ENCODE results near the gene ARHGAP26. TPM values are rescaled to one million over a fixed set of nuclear protein-coding genes. Genes with fewer than 3 reads are reported as not detected.

ARHGAP26 gene
- total RNA-seq, 1 donor from 2014 or later = 14.1 TPM

- no peak for TF ChIP-seq CTCF (IDR thresholded peaks at IDR 0.05)
- H3K9me3 Mint-ChIP-seq (ENCODE audit: unreplicated experiment) = no peaks in the 10 kb centered on the region
- no peaks in the 10 kb centered on the region for H3K27me3 Mint-ChIP-seq (ENCODE audit: unreplicated experiment)
- H3K4me3 Mint-ChIP-seq (ENCODE audit: unreplicated experiment) = no peak overlapping the region
- no peaks in the 10 kb centered on the region for H3K36me3 Mint-ChIP-seq (ENCODE audit: unreplicated experiment)
- peaks cover 6% of the 10 kb centered on the region for H3K4me1 Mint-ChIP-seq (ENCODE audit: unreplicated experiment)
- H3K27ac Mint-ChIP-seq (ENCODE audit: unreplicated experiment) = no peak overlapping the region
- no peak for DNase-seq (ENCODE audit: extremely low spot score, unreplicated experiment)
These were observed 90.8 kb downstream of the ARHGAP26 start for GRCh38 chr5:142861011-142861410.

- no peak overlapping the region for H3K27ac Mint-ChIP-seq (ENCODE audit: unreplicated experiment)
- no peaks in the 10 kb centered on the region for H3K9me3 Mint-ChIP-seq (ENCODE audit: unreplicated experiment)
- H3K27me3 Mint-ChIP-seq (ENCODE audit: unreplicated experiment) = no peaks in the 10 kb centered on the region
- peaks cover 15% of the 10 kb centered on the region for H3K4me1 Mint-ChIP-seq (ENCODE audit: unreplicated experiment)
- H3K4me3 Mint-ChIP-seq (ENCODE audit: unreplicated experiment) = no peak overlapping the region
- no peaks in the 10 kb centered on the region for H3K36me3 Mint-ChIP-seq (ENCODE audit: unreplicated experiment)
- no peak for TF ChIP-seq CTCF (IDR thresholded peaks at IDR 0.05)
- no peak for DNase-seq (ENCODE audit: extremely low spot score, unreplicated experiment)
These were observed 92.4 kb downstream of the ARHGAP26 start for GRCh38 chr5:142862594-142862993.

- H3K27me3 Mint-ChIP-seq (ENCODE audit: unreplicated experiment) = no peaks in the 10 kb centered on the region
- no peak overlapping the region for H3K4me3 Mint-ChIP-seq (ENCODE audit: unreplicated experiment)
- no peak for TF ChIP-seq CTCF (IDR thresholded peaks at IDR 0.05)
- H3K9me3 Mint-ChIP-seq (ENCODE audit: unreplicated experiment) = no peaks in the 10 kb centered on the region
- no peak overlapping the region for H3K27ac Mint-ChIP-seq (ENCODE audit: unreplicated experiment)
- H3K36me3 Mint-ChIP-seq (ENCODE audit: unreplicated experiment) = no peaks in the 10 kb centered on the region
- no peak for DNase-seq (ENCODE audit: extremely low spot score, unreplicated experiment)
- peaks cover 25% of the 10 kb centered on the region for H3K4me1 Mint-ChIP-seq (ENCODE audit: unreplicated experiment)
These were observed 93.7 kb downstream of the ARHGAP26 start for GRCh38 chr5:142863856-142864255.

GRCh38 chr5:142864290-142865260 is 94.4 kb downstream of the ARHGAP26 start:
- H3K9me3 Mint-ChIP-seq (ENCODE audit: unreplicated experiment) = no peaks in the 10 kb centered on the region
- TF ChIP-seq CTCF (IDR thresholded peaks at IDR 0.05) = no peak
- H3K4me1 Mint-ChIP-seq (ENCODE audit: unreplicated experiment) = peaks cover 29% of the 10 kb centered on the region
- no peak overlapping the region for H3K27ac Mint-ChIP-seq (ENCODE audit: unreplicated experiment)
- H3K4me3 Mint-ChIP-seq (ENCODE audit: unreplicated experiment) = no peak overlapping the region
- H3K27me3 Mint-ChIP-seq (ENCODE audit: unreplicated experiment) = no peaks in the 10 kb centered on the region
- no peaks in the 10 kb centered on the region for H3K36me3 Mint-ChIP-seq (ENCODE audit: unreplicated experiment)
- DNase-seq (ENCODE audit: extremely low spot score, unreplicated experiment) = no peak

GRCh38 chr5:142865631-142866030 is 95.5 kb downstream of the ARHGAP26 start:
- H3K36me3 Mint-ChIP-seq (ENCODE audit: unreplicated experiment) = no peaks in the 10 kb centered on the region
- TF ChIP-seq CTCF (IDR thresholded peaks at IDR 0.05) = no peak
- no peak overlapping the region for H3K4me3 Mint-ChIP-seq (ENCODE audit: unreplicated experiment)
- H3K9me3 Mint-ChIP-seq (ENCODE audit: unreplicated experiment) = no peaks in the 10 kb centered on the region
- no peak for DNase-seq (ENCODE audit: extremely low spot score, unreplicated experiment)
- peaks cover 39% of the 10 kb centered on the region for H3K4me1 Mint-ChIP-seq (ENCODE audit: unreplicated experiment)
- no peaks in the 10 kb centered on the region for H3K27me3 Mint-ChIP-seq (ENCODE audit: unreplicated experiment)
- H3K27ac Mint-ChIP-seq (ENCODE audit: unreplicated experiment) = no peak overlapping the region

All from osteocyte (in vitro differentiated cells).